Thyroid gland (tissue), 4 donors: Measurements from ENCODE around the gene IPPK.

Experiments used
- POLR2A ChIP-seq, 2 donors: fragments of 450-650 bp; IDR thresholded peaks; one replicate each; pipeline ENCODE4 v1.6.1; 2017; ENCODE audit warnings: antibody characterized with exemption in 2 of 2, mild to moderate bottlenecking in 2 of 2, moderate library complexity in 1 of 2
- TF ChIP-seq, protein P1 (sequence below), 6 experiments: fragments of 200-600 bp in 3 of 6; fragments of 450-650 bp in 3 of 6; sonication (generic) in 3 of 6; IDR thresholded peaks; one replicate each; pipeline ENCODE4 v1.5.1; 2016 to 2019; ENCODE audit warnings: antibody characterized with exemption in 6 of 6, mild to moderate bottlenecking in 2 of 6, inconsistent platforms in 1 of 6, moderate library complexity in 1 of 6

DNA sequence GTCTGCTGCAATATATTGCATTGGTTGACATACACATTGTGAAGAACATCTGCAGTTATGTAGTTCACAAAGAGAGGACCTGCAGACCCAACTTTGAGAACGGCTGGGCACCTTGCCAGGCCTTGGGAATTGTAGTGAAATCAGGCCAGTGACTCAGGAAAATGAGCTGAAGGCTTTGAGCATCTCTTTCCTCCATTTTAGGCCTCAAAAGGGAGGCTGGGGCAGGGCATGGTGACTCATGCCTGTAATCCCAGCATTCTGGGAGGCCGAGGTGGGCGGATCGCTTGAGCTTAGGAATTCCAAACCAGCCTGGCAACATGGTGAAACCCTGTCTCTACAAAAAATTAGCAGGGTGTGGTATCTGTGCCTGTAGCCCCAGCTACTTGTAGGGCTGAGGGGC, 1.4 kb upstream of the IPPK start:
- TF ChIP-seq, protein P1, sequence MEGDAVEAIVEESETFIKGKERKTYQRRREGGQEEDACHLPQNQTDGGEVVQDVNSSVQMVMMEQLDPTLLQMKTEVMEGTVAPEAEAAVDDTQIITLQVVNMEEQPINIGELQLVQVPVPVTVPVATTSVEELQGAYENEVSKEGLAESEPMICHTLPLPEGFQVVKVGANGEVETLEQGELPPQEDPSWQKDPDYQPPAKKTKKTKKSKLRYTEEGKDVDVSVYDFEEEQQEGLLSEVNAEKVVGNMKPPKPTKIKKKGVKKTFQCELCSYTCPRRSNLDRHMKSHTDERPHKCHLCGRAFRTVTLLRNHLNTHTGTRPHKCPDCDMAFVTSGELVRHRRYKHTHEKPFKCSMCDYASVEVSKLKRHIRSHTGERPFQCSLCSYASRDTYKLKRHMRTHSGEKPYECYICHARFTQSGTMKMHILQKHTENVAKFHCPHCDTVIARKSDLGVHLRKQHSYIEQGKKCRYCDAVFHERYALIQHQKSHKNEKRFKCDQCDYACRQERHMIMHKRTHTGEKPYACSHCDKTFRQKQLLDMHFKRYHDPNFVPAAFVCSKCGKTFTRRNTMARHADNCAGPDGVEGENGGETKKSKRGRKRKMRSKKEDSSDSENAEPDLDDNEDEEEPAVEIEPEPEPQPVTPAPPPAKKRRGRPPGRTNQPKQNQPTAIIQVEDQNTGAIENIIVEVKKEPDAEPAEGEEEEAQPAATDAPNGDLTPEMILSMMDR (IDR thresholded peaks at IDR 0.05), result no peak
- TF ChIP-seq POLR2A (IDR thresholded peaks at IDR 0.05), result no peak
